ENCODE results near the gene ZNF763.
"Not testable (repeated sequence)": the region's sequence is repeated elsewhere in the genome, so short reads cannot be mapped to it uniquely, and the experiment has no call there.

Gene ZNF763

GRCh38 chr19:11973019-11973810 is 8.4 kb downstream of the ZNF763 start:
- no peak for FAIRE-seq

- no peak for FAIRE-seq
Observed at GRCh38 chr19:11978492-11979100, 13.8 kb downstream of the ZNF763 start.

GRCh38 chr19:11979527-11979926 is 14.7 kb downstream of the ZNF763 start:
- FAIRE-seq, result no peak

- no peak for FAIRE-seq
Observed at GRCh38 chr19:11982526-11982925, 17.7 kb downstream of the ZNF763 start.

- FAIRE-seq, result no peak
Observed at GRCh38 chr19:11984986-11985385, 20.1 kb downstream of the ZNF763 start.

GRCh38 chr19:11986754-11987153 is 21.9 kb downstream of the ZNF763 start:
- no peak for FAIRE-seq

GRCh38 chr19:11987405-11988281 is 22.8 kb downstream of the ZNF763 start:
- FAIRE-seq, result no peak

GRCh38 chr19:11989112-11989456 is 24.2 kb downstream of the ZNF763 start:
- peak; percentile 62 for FAIRE-seq

- not testable (repeated sequence) for FAIRE-seq
Observed at GRCh38 chr19:11991921-11992320, 27.1 kb downstream of the ZNF763 start.

- FAIRE-seq, result no peak
Observed at GRCh38 chr19:11995174-11995573, 30.3 kb downstream of the ZNF763 start.

- FAIRE-seq, result no peak
Observed at GRCh38 chr19:12000152-12000981, 35.5 kb downstream of the ZNF763 start.

GRCh38 chr19:12015015-12015752 is 50.3 kb downstream of the ZNF763 start:
- FAIRE-seq, result no peak

- no peak for FAIRE-seq
Observed at GRCh38 chr19:12015753-12016116, 50.9 kb downstream of the ZNF763 start.

Data from endometrium (tissue), 2 donors.